ENCODE results near the gene DECR2. TPM values are rescaled to one million over a fixed set of nuclear protein-coding genes. Genes with fewer than 3 reads are reported as not detected.
A peak's percentile ranks its signal among the peaks of the same experiment; 100 is the strongest.
"Not testable (repeated sequence)": the region's sequence is repeated elsewhere in the genome, so short reads cannot be mapped to it uniquely, and the experiment has no call there.

The DECR2 gene
- total RNA-seq, 1 donor from 2014 or later = 20.8 TPM

DNA sequence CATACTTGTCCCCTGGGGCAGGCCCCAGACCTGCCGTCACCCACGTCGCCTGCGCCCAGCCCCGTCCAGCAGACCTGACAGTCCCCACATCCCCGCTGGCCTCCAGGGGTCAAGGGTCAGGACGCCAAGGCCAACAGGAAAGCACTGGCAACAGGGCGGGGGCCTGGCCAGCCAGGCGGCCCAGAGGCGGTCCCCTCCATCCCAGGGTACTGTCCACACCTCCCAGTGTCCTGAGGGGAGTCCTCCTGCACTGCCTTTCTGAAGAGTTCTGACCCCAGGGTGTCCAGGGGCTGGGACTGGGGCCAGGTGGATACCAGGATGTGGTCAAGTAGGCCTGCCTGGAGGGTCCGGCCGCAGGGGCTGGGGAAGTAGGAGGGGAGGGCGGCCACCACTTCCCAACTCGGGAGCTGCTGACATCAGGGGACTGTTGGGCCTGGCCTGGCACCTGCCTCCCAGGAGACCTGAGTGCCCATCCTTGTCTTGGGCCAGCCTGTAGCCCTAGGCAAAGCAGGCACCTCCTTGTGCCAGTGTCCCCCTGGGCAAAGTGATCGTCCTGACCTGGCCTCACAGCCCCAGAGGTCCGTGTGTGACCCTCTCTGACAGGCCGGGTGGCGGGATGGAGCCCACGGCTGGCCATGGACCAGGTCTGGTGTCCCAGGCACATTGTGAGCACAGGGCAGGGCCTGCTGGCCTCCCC is 42.5 kb upstream of the DECR2 start:
- no peak for DNase-seq (ENCODE audit: low read depth)
- no peak overlapping the region for H3K4me3 ChIP-seq (ENCODE audit: low read depth, low read length)
- TF ChIP-seq, protein P1, sequence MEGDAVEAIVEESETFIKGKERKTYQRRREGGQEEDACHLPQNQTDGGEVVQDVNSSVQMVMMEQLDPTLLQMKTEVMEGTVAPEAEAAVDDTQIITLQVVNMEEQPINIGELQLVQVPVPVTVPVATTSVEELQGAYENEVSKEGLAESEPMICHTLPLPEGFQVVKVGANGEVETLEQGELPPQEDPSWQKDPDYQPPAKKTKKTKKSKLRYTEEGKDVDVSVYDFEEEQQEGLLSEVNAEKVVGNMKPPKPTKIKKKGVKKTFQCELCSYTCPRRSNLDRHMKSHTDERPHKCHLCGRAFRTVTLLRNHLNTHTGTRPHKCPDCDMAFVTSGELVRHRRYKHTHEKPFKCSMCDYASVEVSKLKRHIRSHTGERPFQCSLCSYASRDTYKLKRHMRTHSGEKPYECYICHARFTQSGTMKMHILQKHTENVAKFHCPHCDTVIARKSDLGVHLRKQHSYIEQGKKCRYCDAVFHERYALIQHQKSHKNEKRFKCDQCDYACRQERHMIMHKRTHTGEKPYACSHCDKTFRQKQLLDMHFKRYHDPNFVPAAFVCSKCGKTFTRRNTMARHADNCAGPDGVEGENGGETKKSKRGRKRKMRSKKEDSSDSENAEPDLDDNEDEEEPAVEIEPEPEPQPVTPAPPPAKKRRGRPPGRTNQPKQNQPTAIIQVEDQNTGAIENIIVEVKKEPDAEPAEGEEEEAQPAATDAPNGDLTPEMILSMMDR (conservative IDR thresholded peaks at IDR 0.05; ENCODE audit: low read depth, low read length) = no peak

DNA sequence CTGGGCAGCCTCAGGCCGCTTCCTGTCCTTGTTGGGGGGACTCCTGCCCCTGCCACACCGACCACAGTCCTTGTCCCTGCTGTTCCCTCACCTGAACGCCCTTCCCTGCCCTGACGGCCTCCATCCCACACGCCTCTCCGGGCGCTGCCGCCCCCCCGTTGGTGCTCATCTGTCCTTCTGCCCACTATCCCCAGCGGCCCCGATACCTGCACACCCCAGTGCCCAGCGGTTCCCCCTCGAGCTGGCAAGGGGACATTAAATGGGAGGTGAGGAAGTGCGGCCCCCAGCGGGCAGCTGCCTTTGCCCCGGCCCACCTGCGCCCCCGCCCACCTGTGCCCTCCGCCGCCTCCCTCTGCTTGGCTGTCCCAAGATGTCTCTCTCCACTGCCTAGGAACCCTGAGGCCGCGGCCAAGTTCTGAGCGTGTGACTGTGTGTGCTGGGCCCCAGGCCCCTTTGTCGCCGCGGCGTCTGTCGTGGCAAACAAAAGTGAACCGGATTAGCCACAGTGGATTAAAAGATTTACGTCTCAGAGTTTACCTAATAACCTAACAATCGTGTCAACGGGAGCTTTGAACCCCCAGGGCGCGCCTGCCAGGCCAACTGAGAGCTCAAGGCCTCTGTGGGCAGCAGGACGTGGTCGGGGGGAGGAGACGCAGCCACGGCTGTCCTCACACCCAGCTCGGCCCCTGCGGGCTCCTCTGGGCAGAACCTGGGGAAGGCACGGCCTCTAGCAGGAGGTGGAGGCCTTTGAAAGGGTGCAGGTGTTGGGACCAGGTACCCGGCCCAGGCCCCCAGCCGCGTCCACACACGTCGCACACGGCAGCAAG is 41.6 kb upstream of the DECR2 start:
- TF ChIP-seq, protein P1 (conservative IDR thresholded peaks at IDR 0.05; ENCODE audit: low read depth, low read length) = no peak
- no peak for DNase-seq (ENCODE audit: low read depth)
- H3K4me3 ChIP-seq (ENCODE audit: low read depth, low read length) = no peak overlapping the region

DNA sequence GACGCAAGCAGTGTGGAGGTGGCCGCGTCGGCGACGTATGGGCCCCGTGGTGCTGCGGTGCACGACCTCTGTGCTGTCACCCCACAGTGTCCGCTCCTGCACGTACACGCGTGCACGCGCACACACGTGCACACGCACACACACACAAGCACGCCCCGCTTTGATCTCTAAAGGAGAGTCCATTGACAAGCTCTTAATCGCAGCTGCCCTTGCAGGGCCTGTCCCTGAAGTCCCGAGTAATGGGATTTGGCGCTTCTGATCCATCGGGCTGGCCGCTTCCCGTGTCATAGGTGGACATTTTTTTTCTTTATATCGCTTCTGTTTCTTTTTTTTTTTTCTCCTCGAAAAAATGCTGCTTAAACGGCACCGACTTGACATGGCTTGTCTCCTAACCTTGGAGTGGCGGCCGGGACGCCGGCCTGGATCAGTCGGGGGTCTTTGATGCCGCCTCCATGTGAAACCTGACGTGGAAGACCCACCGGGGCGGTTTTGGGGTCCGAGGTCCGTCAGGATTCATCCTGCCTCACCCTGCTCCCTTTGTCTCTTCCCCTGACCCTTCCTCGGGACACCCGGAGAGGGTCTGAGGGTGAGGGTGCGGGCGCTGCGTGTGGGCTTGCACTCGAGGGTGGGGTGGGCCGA is 40.9 kb upstream of the DECR2 start:
- DNase-seq (ENCODE audit: low read depth) = no peak
- TF ChIP-seq, protein P1 (conservative IDR thresholded peaks at IDR 0.05; ENCODE audit: low read depth, low read length) = no peak
- no peak overlapping the region for H3K4me3 ChIP-seq (ENCODE audit: low read depth, low read length)

DNA sequence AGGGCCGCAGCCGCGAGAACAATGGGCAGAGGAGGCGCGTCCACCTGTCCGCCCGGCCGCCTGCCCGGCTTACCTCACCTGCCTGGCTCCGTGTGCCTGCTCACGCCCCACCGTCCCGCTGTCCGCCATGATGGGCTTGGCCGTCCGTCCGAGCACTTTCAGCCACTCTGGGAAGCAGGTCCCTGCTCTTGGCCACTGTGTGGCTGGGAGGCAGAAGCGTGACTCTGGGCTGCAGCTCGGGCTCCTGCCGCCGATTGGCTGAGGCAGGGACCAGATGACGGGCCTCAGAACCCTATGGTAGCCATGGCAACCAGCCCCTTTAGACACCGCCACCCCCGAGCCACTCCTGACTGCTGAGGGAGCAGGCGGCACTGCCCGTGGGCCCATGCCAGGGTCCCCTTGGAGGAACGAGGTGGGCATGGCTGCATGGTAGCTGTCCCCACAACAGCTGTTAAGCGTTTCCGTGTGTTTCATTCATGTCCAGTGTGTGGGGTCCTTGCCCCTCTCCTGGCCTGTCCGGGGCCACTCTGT is 40.3 kb upstream of the DECR2 start:
- no peak overlapping the region for H3K4me3 ChIP-seq (ENCODE audit: low read depth, low read length)
- TF ChIP-seq, protein P1 (conservative IDR thresholded peaks at IDR 0.05; ENCODE audit: low read depth, low read length) = no peak
- DNase-seq (ENCODE audit: low read depth) = no peak

DNA sequence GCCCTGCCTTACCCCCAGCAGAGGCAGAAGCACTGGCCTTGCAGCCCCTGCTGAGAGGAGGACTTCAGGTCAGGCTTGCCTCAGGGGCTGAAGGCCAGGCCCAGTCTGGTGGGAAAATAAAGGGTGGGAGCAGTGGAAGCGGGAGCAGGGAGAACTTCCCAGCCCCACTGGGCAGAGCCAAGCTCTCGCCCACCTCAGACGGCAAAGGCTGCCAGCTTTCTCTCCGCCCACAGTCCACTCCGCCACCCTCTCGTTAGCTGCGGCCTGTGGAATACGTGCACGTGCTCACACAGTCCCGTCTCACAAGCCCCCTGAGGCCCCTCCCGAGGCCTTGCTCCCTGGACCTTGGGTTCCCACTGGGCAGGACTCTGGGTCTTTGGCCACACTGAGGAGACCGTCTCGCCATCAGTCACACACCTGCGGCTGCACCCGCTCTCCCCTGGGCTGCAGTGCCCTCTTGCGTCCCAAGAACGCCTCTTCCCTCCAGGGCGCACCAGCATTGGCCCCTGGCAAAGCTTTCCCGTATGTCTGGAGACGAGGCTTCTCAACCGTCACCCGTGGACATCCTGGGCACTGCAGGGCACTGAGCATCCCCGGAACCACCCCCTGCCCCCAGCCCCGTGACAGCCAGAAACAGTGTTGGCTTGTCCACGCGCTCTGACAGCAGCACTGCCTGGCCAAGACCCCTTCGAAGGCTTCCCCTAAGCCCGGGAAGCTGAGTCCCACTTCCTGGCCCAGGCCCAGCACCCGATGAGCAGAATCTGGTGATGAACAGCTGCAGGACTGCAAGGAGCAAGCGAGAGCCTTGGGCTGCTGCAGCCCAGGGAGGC is 39.6 kb upstream of the DECR2 start:
- H3K4me3 ChIP-seq (ENCODE audit: low read depth, low read length) = peak overlapping the region; percentile 26
- no peak for DNase-seq (ENCODE audit: low read depth)

DNA sequence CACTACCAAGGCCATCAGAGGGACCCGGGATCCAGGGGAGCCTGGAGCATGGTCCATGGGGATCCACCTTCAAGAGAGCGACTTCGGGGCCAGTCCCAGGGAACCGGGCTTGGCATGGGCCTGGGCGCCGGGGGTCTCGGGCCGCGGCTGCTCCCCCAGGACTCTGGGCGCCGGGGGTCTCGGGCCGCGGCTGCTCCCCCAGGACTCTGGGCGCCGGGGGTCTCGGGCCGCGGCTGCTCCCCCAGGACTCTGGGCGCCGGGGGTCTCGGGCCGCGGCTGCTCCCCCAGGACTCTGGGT is 39.0 kb upstream of the DECR2 start:
- H3K4me3 ChIP-seq (ENCODE audit: low read depth, low read length); DNase-seq (ENCODE audit: low read depth): not testable (repeated sequence)

More for the DNA sequence above, 39.6 kb upstream of the DECR2 start:
- TF ChIP-seq, protein P1 (conservative IDR thresholded peaks at IDR 0.05; ENCODE audit: low read depth, low read length) = peak; percentile 88
